Lower lobe of right lung (tissue), 2 donors: Measurements from ENCODE around the gene IL6ST. TPM values are rescaled to one million over a fixed set of nuclear protein-coding genes. Genes with fewer than 3 reads are reported as not detected.
"Not testable (repeated sequence)": the region's sequence is repeated elsewhere in the genome, so short reads cannot be mapped to it uniquely, and the experiment has no call there.

Experiments used
- ATAC-seq, 2 donors: fragments of 200-7000 bp; cut with Tn5 transposase; one replicate each; pipeline ENCODE4 v1.9.1; 2020 to 2022; ENCODE audit warnings: mild to moderate bottlenecking in 2 of 2, moderate library complexity in 2 of 2
- DNase-seq: peaks from one replicate; pipeline ENCODE4 v3.0.0-alpha.2; 2020
- H3K27ac ChIP-seq: fragments of 200-600 bp; one replicate; pipeline ENCODE4 v1.8.0; 2022
- H3K27me3 ChIP-seq: fragments of 200-600 bp; one replicate; pipeline ENCODE4 v1.8.0; 2022; ENCODE audit warnings: low read depth
- H3K36me3 ChIP-seq: fragments of 200-600 bp; one replicate; pipeline ENCODE4 v1.8.0; 2022; ENCODE audit warnings: mild to moderate bottlenecking
- H3K4me1 ChIP-seq: fragments of 200-600 bp; one replicate; pipeline ENCODE4 v1.8.0; 2022
- H3K4me3 ChIP-seq: fragments of 200-600 bp; one replicate; pipeline ENCODE4 v1.8.0; 2022; ENCODE audit warnings: mild to moderate bottlenecking
- H3K9me3 ChIP-seq: fragments of 200-600 bp; one replicate; pipeline ENCODE4 v1.8.0; 2022
- intact Hi-C: fragments of 100-400 bp; cut with DNase I; formaldehyde crosslinking; loops from one replicate; pipeline ENCODE4 v1.11.0; 2022
- total RNA-seq: library from RNA; stranded (reverse); fragmentation: NEBNext Ultra II Directional; extraction: Animal tissue kit (Norgen Biotek cat#: 25700); gene quantifications from one replicate; pipeline ENCODE4 v1.2.1, GENCODE V29; 2021
- TF ChIP-seq, protein P1 (sequence below): fragments of 200-600 bp; IDR thresholded peaks from one replicate; pipeline ENCODE4 v1.8.0; 2022; ENCODE audit warnings: antibody characterized with exemption, mild to moderate bottlenecking
- donor health status: DM: no; HTN: yes; CAD: no; lungs with severe emphysema.

The IL6ST gene
- total RNA-seq, 1 donor from 2014 or later: 353 TPM

DNA sequence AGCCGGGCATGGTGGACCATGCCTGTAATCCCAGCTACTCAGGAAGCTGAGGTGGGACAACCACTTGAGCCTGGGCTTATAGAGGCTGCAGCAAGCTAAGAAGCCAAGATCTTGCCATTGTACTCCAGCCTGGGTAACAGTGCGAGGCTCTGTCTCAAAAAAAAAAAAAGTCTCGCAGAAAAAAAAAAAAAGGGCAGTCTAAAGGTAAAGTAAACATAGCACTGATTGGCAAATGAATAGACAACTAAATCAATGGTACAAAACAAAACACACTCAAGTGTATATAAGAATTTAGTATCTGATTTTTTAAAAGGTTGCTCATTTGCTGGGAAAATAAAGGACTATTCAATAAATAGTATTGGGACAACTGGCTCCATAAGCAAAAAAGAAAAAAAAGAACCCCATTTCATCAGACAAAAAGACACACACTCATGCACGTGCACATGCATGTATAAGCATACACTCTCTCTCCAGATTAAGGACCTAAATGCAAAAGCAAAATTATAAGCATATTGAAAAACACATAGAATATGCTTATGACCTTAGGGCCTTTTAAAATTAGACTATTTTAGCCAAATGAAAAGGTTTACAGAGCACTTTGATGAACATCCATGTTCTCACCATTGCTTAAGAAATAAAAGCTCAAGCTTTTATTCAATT lies 5.7 kb downstream of the IL6ST start:
- intact Hi-C loops: no loop called here
- H3K27ac ChIP-seq: no peak overlapping the region
- TF ChIP-seq, protein P1, sequence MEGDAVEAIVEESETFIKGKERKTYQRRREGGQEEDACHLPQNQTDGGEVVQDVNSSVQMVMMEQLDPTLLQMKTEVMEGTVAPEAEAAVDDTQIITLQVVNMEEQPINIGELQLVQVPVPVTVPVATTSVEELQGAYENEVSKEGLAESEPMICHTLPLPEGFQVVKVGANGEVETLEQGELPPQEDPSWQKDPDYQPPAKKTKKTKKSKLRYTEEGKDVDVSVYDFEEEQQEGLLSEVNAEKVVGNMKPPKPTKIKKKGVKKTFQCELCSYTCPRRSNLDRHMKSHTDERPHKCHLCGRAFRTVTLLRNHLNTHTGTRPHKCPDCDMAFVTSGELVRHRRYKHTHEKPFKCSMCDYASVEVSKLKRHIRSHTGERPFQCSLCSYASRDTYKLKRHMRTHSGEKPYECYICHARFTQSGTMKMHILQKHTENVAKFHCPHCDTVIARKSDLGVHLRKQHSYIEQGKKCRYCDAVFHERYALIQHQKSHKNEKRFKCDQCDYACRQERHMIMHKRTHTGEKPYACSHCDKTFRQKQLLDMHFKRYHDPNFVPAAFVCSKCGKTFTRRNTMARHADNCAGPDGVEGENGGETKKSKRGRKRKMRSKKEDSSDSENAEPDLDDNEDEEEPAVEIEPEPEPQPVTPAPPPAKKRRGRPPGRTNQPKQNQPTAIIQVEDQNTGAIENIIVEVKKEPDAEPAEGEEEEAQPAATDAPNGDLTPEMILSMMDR: no peak
- peaks cover 58% of the 10 kb centered on the region for H3K4me1 ChIP-seq
- H3K4me3 ChIP-seq: peak overlapping the region; percentile 26
- DNase-seq (no peak), ATAC-seq (no peak)
- peaks cover 10% of the 10 kb centered on the region for H3K36me3 ChIP-seq
- no peaks in the 10 kb centered on the region for H3K9me3 ChIP-seq
- H3K27me3 ChIP-seq: no peaks in the 10 kb centered on the region

DNA sequence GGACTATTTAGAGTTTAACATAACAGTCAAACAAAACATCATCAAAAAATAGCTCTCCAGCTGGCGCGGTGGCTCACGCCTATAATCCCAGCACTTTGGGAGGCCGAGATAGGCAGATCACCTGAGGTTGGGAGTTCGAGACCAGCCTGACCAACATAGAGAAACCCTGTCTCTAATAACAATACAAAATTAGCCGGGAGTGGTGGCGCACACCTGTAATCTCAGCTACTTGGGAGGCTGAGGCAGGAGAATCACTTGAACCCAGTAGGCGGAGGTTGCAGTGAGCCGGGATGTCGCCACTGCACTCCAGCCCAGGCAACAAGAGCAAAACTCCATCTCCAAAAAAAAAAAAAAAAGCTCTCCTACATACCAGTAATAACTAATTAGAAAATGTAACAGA lies 6.3 kb downstream of the IL6ST start:
- ATAC-seq, H3K27me3 ChIP-seq, H3K27ac ChIP-seq, DNase-seq, H3K9me3 ChIP-seq, intact Hi-C loops, H3K4me3 ChIP-seq: not testable (repeated sequence)
- Histone ChIP-seq H3K4me1 (peaks cover 65% of the 10 kb centered on the region), H3K36me3 (peaks cover 10% of the 10 kb centered on the region)

DNA sequence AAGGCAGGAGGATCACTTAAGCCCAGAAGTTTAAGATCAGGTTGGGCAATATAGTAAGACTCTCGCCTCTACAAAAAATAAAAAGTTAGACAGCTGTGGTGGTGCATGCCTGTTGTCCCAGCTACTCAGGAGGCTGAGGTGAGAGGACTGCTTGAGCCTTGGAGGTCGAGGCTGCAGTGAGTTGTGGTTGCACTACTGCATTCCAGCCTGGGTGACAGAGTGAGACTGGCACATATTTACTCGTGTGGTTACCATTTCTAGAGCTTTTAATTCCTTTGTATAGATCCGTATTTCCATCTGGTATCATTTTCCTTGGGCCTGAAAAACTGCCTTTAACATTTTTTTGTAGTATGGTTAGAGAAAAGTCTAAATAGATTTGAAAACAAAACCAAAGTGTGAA lies 7.8 kb downstream of the IL6ST start:
- no peaks in the 10 kb centered on the region for H3K27me3 ChIP-seq
- peaks cover 74% of the 10 kb centered on the region for H3K4me1 ChIP-seq
- H3K36me3 ChIP-seq: peaks cover 21% of the 10 kb centered on the region
- H3K27ac ChIP-seq: no peak overlapping the region
- ATAC-seq: no peak
- DNase-seq: no peak
- intact Hi-C loops: no loop called here
- no peak overlapping the region for H3K4me3 ChIP-seq
- TF ChIP-seq, protein P1: no peak
- H3K9me3 ChIP-seq: no peaks in the 10 kb centered on the region

DNA sequence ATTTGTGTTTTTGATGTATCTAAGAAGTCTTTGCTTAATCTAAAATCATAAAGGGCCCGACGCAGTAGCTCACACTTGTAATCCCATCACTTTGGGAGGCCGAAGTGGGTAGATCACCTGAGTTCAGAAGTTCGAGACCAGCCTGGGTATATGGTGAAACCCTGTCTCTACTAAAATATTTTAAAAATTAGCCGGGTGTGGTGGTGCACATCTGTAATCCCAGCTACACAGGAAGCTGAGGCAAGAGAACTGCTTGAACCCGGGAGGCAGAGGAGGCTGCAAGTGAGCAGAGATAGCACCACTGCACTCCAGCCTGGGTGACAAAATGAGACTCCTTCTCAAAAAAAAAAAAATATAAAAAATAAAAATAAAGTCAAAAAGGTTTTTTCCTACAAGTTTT lies 9.6 kb downstream of the IL6ST start:
- Histone ChIP-seq H3K9me3 (no peaks in the 10 kb centered on the region), H3K4me3 (no peak overlapping the region), H3K27me3 (no peaks in the 10 kb centered on the region), H3K4me1 (peaks cover 75% of the 10 kb centered on the region), H3K27ac (no peak overlapping the region), H3K36me3 (peaks cover 38% of the 10 kb centered on the region)
- TF ChIP-seq, protein P1: no peak
- intact Hi-C loops: no loop called here
- ATAC-seq (no peak), DNase-seq (no peak)

DNA sequence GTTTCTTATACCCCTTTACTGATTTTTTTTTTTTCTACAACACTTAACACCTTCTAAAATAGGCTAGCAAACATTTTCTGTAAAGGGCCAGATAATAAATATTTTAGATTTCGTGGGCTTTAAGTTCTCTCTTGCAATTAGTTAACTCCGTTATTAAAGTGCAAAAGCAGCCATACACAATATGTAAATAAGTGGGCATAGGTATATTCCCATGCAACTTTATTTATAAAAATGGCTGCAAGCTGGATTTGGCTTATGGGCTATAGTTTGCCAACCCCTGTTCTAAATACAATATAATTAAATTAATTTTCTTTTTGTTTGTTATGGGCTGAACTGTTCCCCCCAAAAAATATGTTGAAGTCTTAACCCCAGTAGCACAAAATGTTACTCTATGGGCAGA lies 10.8 kb downstream of the IL6ST start:
- DNase-seq: no peak
- intact Hi-C loops: no loop called here
- Histone ChIP-seq H3K36me3 (peaks cover 48% of the 10 kb centered on the region), H3K4me1 (peaks cover 71% of the 10 kb centered on the region), H3K4me3 (no peak overlapping the region), H3K27ac (no peak overlapping the region), H3K27me3 (no peaks in the 10 kb centered on the region), H3K9me3 (no peaks in the 10 kb centered on the region)
- no peak for ATAC-seq
- TF ChIP-seq, protein P1: no peak

DNA sequence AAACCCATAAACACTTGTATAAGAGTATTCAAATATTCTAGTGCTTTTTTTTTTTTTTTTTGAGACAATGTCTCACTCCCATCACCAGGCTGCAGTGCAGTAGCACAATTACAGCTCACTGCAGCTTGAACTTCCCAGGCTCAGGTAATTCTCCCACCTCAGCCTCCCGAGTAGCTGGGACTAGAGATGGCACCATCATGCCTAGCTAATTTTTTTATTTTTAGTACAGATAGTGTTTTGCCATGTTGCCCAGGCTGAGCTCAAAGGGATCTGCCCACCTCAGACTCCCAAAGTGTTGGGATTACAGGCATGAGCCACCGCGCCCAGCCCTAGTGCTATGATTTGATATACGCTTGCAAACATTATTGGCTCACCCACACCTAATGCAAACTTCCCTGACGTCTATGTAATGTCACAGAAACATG lies 11.8 kb downstream of the IL6ST start:
- Histone ChIP-seq H3K27me3 (no peaks in the 10 kb centered on the region), H3K27ac (no peak overlapping the region), H3K36me3 (peaks cover 55% of the 10 kb centered on the region), H3K4me1 (peaks cover 76% of the 10 kb centered on the region), H3K4me3 (no peak overlapping the region), H3K9me3 (no peaks in the 10 kb centered on the region)
- intact Hi-C loops: no loop called here
- DNase-seq (no peak), ATAC-seq (peak in 1 of 2 donors; percentile 64)
- TF ChIP-seq, protein P1: no peak
